Stimulated activated CD8-positive, alpha-beta memory T cell treated with anti-CD3 and anti-CD28 coated beads, Interleukin-4, amount 100 ng/mL, for 4 hours (primary cell): ENCODE data around the gene NINJ2.

Source experiments
- DNase-seq, 2 donors: peaks; one replicate each; pipeline ENCODE4 v3.0.0-alpha.2; 2020; ENCODE audit warnings: low read depth in 2 of 2, low spot score in 1 of 2

Gene NINJ2

GRCh38 chr12:617304-617915, 45.8 kb downstream of the NINJ2 start:
- no peak for DNase-seq

GRCh38 chr12:615620-616019, 47.6 kb downstream of the NINJ2 start:
- DNase-seq = no peak

- DNase-seq = no peak
These were observed 48.8 kb downstream of the NINJ2 start for GRCh38 chr12:614411-614970.

- DNase-seq = no peak
These were observed 49.2 kb downstream of the NINJ2 start for GRCh38 chr12:613996-614395.

- DNase-seq = no peak
These were observed 50.4 kb downstream of the NINJ2 start for GRCh38 chr12:612886-613285.

GRCh38 chr12:612293-612692, 51.0 kb downstream of the NINJ2 start:
- DNase-seq = no peak

- DNase-seq = no peak
These were observed 51.5 kb downstream of the NINJ2 start for GRCh38 chr12:611721-612120.

- no peak for DNase-seq
These were observed 54.3 kb downstream of the NINJ2 start for GRCh38 chr12:608921-609320.

- no peak for DNase-seq
These were observed 54.8 kb downstream of the NINJ2 start for GRCh38 chr12:608413-608812.

GRCh38 chr12:607541-608001, 55.7 kb downstream of the NINJ2 start:
- DNase-seq = no peak

- no peak for DNase-seq
These were observed 58.3 kb downstream of the NINJ2 start for GRCh38 chr12:604956-605355.

GRCh38 chr12:602700-603068, 60.6 kb downstream of the NINJ2 start:
- DNase-seq = no peak

GRCh38 chr12:601976-602699, 61.1 kb downstream of the NINJ2 start:
- DNase-seq = no peak

GRCh38 chr12:599756-600155, 63.5 kb downstream of the NINJ2 start:
- no peak for DNase-seq

GRCh38 chr12:597926-598568, 65.2 kb downstream of the NINJ2 start:
- DNase-seq = no peak

- no peak for DNase-seq
These were observed 69.6 kb downstream of the NINJ2 start for GRCh38 chr12:593396-594270.

GRCh38 chr12:592024-592505, 71.2 kb downstream of the NINJ2 start:
- DNase-seq = no peak

- no peak for DNase-seq
These were observed 71.8 kb downstream of the NINJ2 start for GRCh38 chr12:591167-592023.

GRCh38 chr12:590206-590750, 73.0 kb downstream of the NINJ2 start:
- DNase-seq = no peak

- DNase-seq = no peak
These were observed 74.6 kb downstream of the NINJ2 start for GRCh38 chr12:588646-589045.
